Measurements from ENCODE around the gene BOLA1. TPM values are rescaled to one million over a fixed set of nuclear protein-coding genes. Genes with fewer than 3 reads are reported as not detected.
A peak's percentile ranks its signal among the peaks of the same experiment; 100 is the strongest.

BOLA1 gene
- total and polyA plus RNA-seq, 2 of the 13 experiments (the other 11 are each of a cell fraction or from before 2014, with no cell fraction given) = 3.2 to 4.2 TPM

GRCh38 chr1:149888247-149888998, 10.9 kb upstream of the BOLA1 start (continued):
- TF ChIP-seq BCLAF1 (IDR thresholded peaks at IDR 0.05) = no peak

GRCh38 chr1:149888999-149889289, 10.4 kb upstream of the BOLA1 start:
- FAIRE-seq (no peak), DNase-seq (ENCODE audit: low spot score) (no peak), ATAC-seq (no peak)
- Histone ChIP-seq H2AFZ (ENCODE audit: low read length) (peak overlapping the region; percentile 59), H3K4me2 (ENCODE audit: low read depth, low read length) (peak overlapping the region; percentile 93), H3K27me3 (ENCODE audit: control insufficient read depth in 1 of 2, insufficient read depth in 2 of 2, low read length in 2 of 2) (no peaks in the 10 kb centered on the region; a peak in 1 of 5 replicates), H3K9me3 (ENCODE audit: low read length) (no peaks in the 10 kb centered on the region), H3K9ac (ENCODE audit: insufficient read depth, low read depth, low read length) (peak overlapping the region; percentile 87), H3K4me1 (ENCODE audit: insufficient read depth, low read length) (peaks cover 30% of the 10 kb centered on the region), H3K36me3 (replicated peaks in 1 of 2; ENCODE audit: control insufficient read depth in 1 of 2, insufficient read depth in 2 of 2, low read length in 2 of 2) (no peaks in the 10 kb centered on the region), H3K79me2 (ENCODE audit: insufficient read depth, low read length) (peaks cover 3% of the 10 kb centered on the region), H3K27ac (ENCODE audit: extremely low read length, insufficient read depth, low read length) (peak overlapping the region; percentile 95), H4K20me1 (ENCODE audit: insufficient read depth, low read length) (no peaks in the 10 kb centered on the region), H3K4me3 (replicated peaks in 1 of 3; ENCODE audit: insufficient read depth in 1 of 3, low read depth in 2 of 3, low read length in 3 of 3) (peak overlapping the region; percentile 63 to 76 (median 63))
- BruUV-seq (replicated peaks) = no TSS peak
- WGBS (ENCODE audit: low lambda C conversion rate) = 23% methylated on average over 6 of the region's 6 CpGs
- ChIA-PET CTCF (ENCODE audit: low intra/inter-chr PET ratio, low total read pairs) (interaction anchor here (0.8 to 1.5 kb wide), 3 partner anchors 53 to 297 kb away, joined by 4 to 6 read pairs (median 5); no protein-coding TSS in a partner anchor), POLR2A (interaction anchor here (2.3 to 5.4 kb wide), 6 partner anchors 40 to 298 kb away, joined by 14 to 74 read pairs (median 24); partner anchors contain the start of genes MTMR11 and VPS45)
- intact Hi-C loops (cut with micrococcal nuclease; ENCODE audit: unreplicated experiment) = loop anchor here (1.0 kb wide), 2 partner anchors 53 to 161 kb away; no protein-coding TSS in a partner anchor
- in situ Hi-C loops (cut with HindIII; ENCODE audit: extremely low pct_ligation_motif_present, low pct_unique_long_range_greater_than_20kb) = no loop called here
- TF ChIP-seq ZNF660 (CRISPR knock-in tag; IDR thresholded peaks at IDR 0.05; ENCODE audit: borderline replicate concordance, low read depth) (no peak), ZNF256 (CRISPR knock-in tag; conservative IDR thresholded peaks at IDR 0.05) (no peak), ZMYM4 (CRISPR knock-in tag; IDR thresholded peaks at IDR 0.05) (no peak), FIP1L1 (IDR thresholded peaks at IDR 0.05; ENCODE audit: borderline replicate concordance, insufficient read depth, low read depth, low read length) (no peak), ZNF282 (IDR thresholded peaks at IDR 0.05; ENCODE audit: partially characterized antibody) (no peak), ZNF383 (CRISPR knock-in tag; IDR thresholded peaks at IDR 0.05; ENCODE audit: borderline replicate concordance) (no peak), FLYWCH1 (CRISPR knock-in tag; IDR thresholded peaks at IDR 0.05) (no peak), BRF2 (CRISPR knock-in tag; IDR thresholded peaks at IDR 0.05) (no peak), HNRNPL (IDR thresholded peaks at IDR 0.05; ENCODE audit: low read depth, low read length) (no peak), NBN (conservative IDR thresholded peaks at IDR 0.05) (no peak), ZNF639 (CRISPR knock-in tag; conservative IDR thresholded peaks at IDR 0.05) (no peak), ZNF264 (CRISPR knock-in tag; IDR thresholded peaks at IDR 0.05) (no peak), ZNF546 (CRISPR knock-in tag; conservative IDR thresholded peaks at IDR 0.05) (no peak), ZFX (CRISPR knock-in tag; IDR thresholded peaks at IDR 0.05; ENCODE audit: low read depth) (no peak), NFATC3 (CRISPR knock-in tag; IDR thresholded peaks at IDR 0.05) (no peak), ARHGAP35 (CRISPR knock-in tag; IDR thresholded peaks at IDR 0.05; ENCODE audit: borderline replicate concordance) (no peak)

All from HepG2 (cell line).